DND-41 (cell line): ENCODE results near the gene RBMS3.

ENCODE experiments used
- ATAC-seq: fragments of 200-7000 bp; cut with Tn5 transposase; 3 replicates; pipeline ENCODE4 v1.9.1; 2021; ENCODE audit warnings: low read depth; ENCODE audit not compliant: insufficient read depth
- DNase-seq: peaks from one replicate; pipeline ENCODE4 v3.0.0-alpha.2; 2020
- H2AFZ ChIP-seq: 2 replicates; pipeline ENCODE4 v1.6.0; 2012; ENCODE audit warnings: low read depth, low read length
- H3K27ac ChIP-seq: 2 replicates; pipeline ENCODE4 v1.5.1; 2012; ENCODE audit warnings: low read length, inconsistent platforms
- H3K27me3 ChIP-seq: fragments of 200-600 bp; sonication (generic); 2 replicates; pipeline ENCODE4 v1.6.0; 2012; ENCODE audit warnings: low read length, mild to moderate bottlenecking, inconsistent platforms; ENCODE audit not compliant: insufficient read depth, poor library complexity
- H3K36me3 ChIP-seq: 2 replicates; pipeline ENCODE4 v1.5.1; 2012; ENCODE audit warnings: low read length, inconsistent platforms; ENCODE audit not compliant: insufficient read depth
- H3K4me1 ChIP-seq: 2 replicates; pipeline ENCODE4 v1.5.1; 2012; ENCODE audit warnings: mild to moderate bottlenecking, low read length; ENCODE audit not compliant: insufficient read depth
- H3K4me2 ChIP-seq: 2 replicates; pipeline ENCODE4 v1.6.0; 2012; ENCODE audit warnings: mild to moderate bottlenecking, moderate library complexity, low read length, inconsistent platforms; ENCODE audit not compliant: insufficient read depth
- H3K4me3 ChIP-seq, 2 experiments: fragments of 200-600 bp in 1 of 2; shearing (Covaris generic) in 1 of 2; 2 replicates each; pipeline ENCODE4 v1.5.1; 2012 to 2016; ENCODE audit warnings: inconsistent platforms in 2 of 2, low read length in 2 of 2, mild to moderate bottlenecking in 2 of 2, low read depth in 1 of 2, moderate library complexity in 1 of 2
- H3K79me2 ChIP-seq: 2 replicates; pipeline ENCODE4 v1.6.0; 2012; ENCODE audit warnings: low read length, inconsistent platforms; ENCODE audit not compliant: insufficient read depth
- H3K9ac ChIP-seq: 2 replicates; pipeline ENCODE4 v1.6.0; 2012; ENCODE audit warnings: low read depth, mild to moderate bottlenecking, inconsistent platforms, low read length, moderate library complexity
- H3K9me3 ChIP-seq: 2 replicates; pipeline ENCODE4 v1.5.1; 2012; ENCODE audit warnings: low read length, moderate library complexity, mild to moderate bottlenecking, inconsistent platforms; ENCODE audit not compliant: insufficient read depth, severe bottlenecking
- H4K20me1 ChIP-seq: 2 replicates; pipeline ENCODE4 v1.6.0; 2012; ENCODE audit warnings: low read length; ENCODE audit not compliant: insufficient read depth
- EZH2 ChIP-seq: IDR thresholded peaks from 3 replicates; pipeline ENCODE4 v1.6.1; 2012; ENCODE audit warnings: borderline replicate concordance, low read depth, mild to moderate bottlenecking, moderate library complexity, low read length, inconsistent platforms; ENCODE audit not compliant: severe bottlenecking
- TF ChIP-seq, protein P1 (sequence below): IDR thresholded peaks from 2 replicates; pipeline ENCODE4 v1.5.1; 2012; ENCODE audit warnings: borderline replicate concordance, low read length, moderate library complexity, mild to moderate bottlenecking; ENCODE audit not compliant: poor library complexity, severe bottlenecking; ENCODE audit errors: extremely low read depth

RBMS3 gene

GRCh38 chr3:29345516-29346300 lies 64.8 kb downstream of the RBMS3 start:
- H3K9ac ChIP-seq, result no peak overlapping the region
- H3K36me3 ChIP-seq, result no peaks in the 10 kb centered on the region
- ATAC-seq (no peak), DNase-seq (no peak)
- H3K4me2 ChIP-seq, result no peak overlapping the region
- TF ChIP-seq, protein P1, sequence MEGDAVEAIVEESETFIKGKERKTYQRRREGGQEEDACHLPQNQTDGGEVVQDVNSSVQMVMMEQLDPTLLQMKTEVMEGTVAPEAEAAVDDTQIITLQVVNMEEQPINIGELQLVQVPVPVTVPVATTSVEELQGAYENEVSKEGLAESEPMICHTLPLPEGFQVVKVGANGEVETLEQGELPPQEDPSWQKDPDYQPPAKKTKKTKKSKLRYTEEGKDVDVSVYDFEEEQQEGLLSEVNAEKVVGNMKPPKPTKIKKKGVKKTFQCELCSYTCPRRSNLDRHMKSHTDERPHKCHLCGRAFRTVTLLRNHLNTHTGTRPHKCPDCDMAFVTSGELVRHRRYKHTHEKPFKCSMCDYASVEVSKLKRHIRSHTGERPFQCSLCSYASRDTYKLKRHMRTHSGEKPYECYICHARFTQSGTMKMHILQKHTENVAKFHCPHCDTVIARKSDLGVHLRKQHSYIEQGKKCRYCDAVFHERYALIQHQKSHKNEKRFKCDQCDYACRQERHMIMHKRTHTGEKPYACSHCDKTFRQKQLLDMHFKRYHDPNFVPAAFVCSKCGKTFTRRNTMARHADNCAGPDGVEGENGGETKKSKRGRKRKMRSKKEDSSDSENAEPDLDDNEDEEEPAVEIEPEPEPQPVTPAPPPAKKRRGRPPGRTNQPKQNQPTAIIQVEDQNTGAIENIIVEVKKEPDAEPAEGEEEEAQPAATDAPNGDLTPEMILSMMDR, result no peak
- TF ChIP-seq EZH2, result no peak
- no peaks in the 10 kb centered on the region for H3K79me2 ChIP-seq
- H2AFZ ChIP-seq, result no peak overlapping the region
- H3K9me3 ChIP-seq, result no peaks in the 10 kb centered on the region
- H4K20me1 ChIP-seq, result no peaks in the 10 kb centered on the region
- H3K27me3 ChIP-seq, result no peaks in the 10 kb centered on the region
- no peak overlapping the region for H3K4me3 ChIP-seq
- no peaks in the 10 kb centered on the region for H3K4me1 ChIP-seq
- no peak overlapping the region for H3K27ac ChIP-seq

- Histone ChIP-seq H3K9me3 (no peaks in the 10 kb centered on the region), H2AFZ (no peak overlapping the region), H4K20me1 (no peaks in the 10 kb centered on the region), H3K4me3 (no peak overlapping the region), H3K27ac (no peak overlapping the region), H3K79me2 (no peaks in the 10 kb centered on the region), H3K27me3 (no peaks in the 10 kb centered on the region), H3K4me2 (no peak overlapping the region), H3K4me1 (no peaks in the 10 kb centered on the region), H3K36me3 (no peaks in the 10 kb centered on the region), H3K9ac (no peak overlapping the region)
- no peak for DNase-seq
- no peak for TF ChIP-seq EZH2
- TF ChIP-seq, protein P1, result no peak
- ATAC-seq, result no peak
Measured at GRCh38 chr3:29346828-29347227, 66.0 kb downstream of the RBMS3 start.

DNA sequence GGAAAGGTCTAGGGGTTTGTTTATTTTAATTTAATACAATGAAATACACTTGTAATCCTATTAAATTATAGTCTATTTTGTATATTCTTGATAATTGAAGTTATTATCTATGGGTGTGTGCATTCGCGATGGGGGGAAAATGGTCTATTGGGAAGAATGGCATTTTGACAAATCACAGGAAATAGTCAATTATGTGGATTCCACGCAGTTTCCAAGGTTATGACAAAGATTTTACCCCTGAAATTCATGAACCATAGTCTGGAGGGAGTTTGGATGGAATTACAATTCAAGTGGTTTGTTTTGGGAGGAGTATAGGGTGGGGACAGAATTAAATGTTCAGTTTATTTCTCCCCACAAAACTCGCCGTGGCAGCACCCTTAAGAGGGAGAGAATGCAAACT lies 66.5 kb downstream of the RBMS3 start:
- H3K4me2 ChIP-seq, result no peak overlapping the region
- no peaks in the 10 kb centered on the region for H3K79me2 ChIP-seq
- no peaks in the 10 kb centered on the region for H4K20me1 ChIP-seq
- H3K36me3 ChIP-seq, result no peaks in the 10 kb centered on the region
- no peaks in the 10 kb centered on the region for H3K27me3 ChIP-seq
- H3K4me1 ChIP-seq, result no peaks in the 10 kb centered on the region
- H3K27ac ChIP-seq, result no peak overlapping the region
- TF ChIP-seq, protein P1, result no peak
- no peak for TF ChIP-seq EZH2
- ATAC-seq (no peak), DNase-seq (no peak)
- no peaks in the 10 kb centered on the region for H3K9me3 ChIP-seq
- no peak overlapping the region for H3K4me3 ChIP-seq
- no peak overlapping the region for H2AFZ ChIP-seq
- no peak overlapping the region for H3K9ac ChIP-seq

GRCh38 chr3:29348316-29348715 lies 67.4 kb downstream of the RBMS3 start:
- no peak overlapping the region for H2AFZ ChIP-seq
- no peak for TF ChIP-seq EZH2
- TF ChIP-seq, protein P1, result no peak
- H3K36me3 ChIP-seq, result no peaks in the 10 kb centered on the region
- H3K4me1 ChIP-seq, result 0 out of 2 replicates have a peak, but pooled peaks cover 1% of the 10 kb centered on the region
- no peak overlapping the region for H3K4me2 ChIP-seq
- H3K9ac ChIP-seq, result no peak overlapping the region
- no peak for ATAC-seq
- no peaks in the 10 kb centered on the region for H3K79me2 ChIP-seq
- H3K4me3 ChIP-seq, result no peak overlapping the region
- H3K9me3 ChIP-seq, result no peaks in the 10 kb centered on the region
- H4K20me1 ChIP-seq, result no peaks in the 10 kb centered on the region
- no peak for DNase-seq
- no peak overlapping the region for H3K27ac ChIP-seq
- H3K27me3 ChIP-seq, result no peaks in the 10 kb centered on the region
